ENCODE data around the gene PGAM1.

GRCh38 chr10:97390091-97390490, 35.9 kb upstream of the PGAM1 start:
- TF ChIP-seq CTCF (conservative IDR thresholded peaks at IDR 0.05) (no peak), ZFX (IDR thresholded peaks at IDR 0.05) (no peak)

All from C4-2B (cell line).